Fibroblast of skin of abdomen (primary cell): ENCODE measurements around the gene CLDND2.

Experiments used
- DNase-seq: peaks from one replicate; pipeline ENCODE4 v3.0.0-alpha.2; 2013

CLDND2 gene

DNA sequence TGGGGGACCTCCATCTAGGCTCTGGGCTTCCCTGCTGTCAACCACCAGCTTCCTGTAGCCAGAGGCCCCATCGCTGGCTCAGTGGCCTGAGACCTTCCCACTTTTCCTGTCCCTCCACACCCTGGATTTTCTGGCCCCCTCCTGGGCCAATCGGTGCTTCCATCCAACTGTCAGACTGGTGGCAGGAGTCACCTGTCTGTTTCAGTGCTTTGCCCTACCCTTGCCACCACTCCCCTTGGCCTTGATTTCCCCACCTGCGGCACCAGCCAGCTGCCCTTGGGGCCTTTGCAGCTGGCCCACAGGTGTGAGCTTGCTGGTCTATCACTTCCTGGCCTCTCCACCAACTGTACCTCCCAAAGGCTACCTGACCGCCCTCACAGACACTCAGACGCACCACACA, 39.4 kb downstream of the CLDND2 start:
- no peak for DNase-seq

DNA sequence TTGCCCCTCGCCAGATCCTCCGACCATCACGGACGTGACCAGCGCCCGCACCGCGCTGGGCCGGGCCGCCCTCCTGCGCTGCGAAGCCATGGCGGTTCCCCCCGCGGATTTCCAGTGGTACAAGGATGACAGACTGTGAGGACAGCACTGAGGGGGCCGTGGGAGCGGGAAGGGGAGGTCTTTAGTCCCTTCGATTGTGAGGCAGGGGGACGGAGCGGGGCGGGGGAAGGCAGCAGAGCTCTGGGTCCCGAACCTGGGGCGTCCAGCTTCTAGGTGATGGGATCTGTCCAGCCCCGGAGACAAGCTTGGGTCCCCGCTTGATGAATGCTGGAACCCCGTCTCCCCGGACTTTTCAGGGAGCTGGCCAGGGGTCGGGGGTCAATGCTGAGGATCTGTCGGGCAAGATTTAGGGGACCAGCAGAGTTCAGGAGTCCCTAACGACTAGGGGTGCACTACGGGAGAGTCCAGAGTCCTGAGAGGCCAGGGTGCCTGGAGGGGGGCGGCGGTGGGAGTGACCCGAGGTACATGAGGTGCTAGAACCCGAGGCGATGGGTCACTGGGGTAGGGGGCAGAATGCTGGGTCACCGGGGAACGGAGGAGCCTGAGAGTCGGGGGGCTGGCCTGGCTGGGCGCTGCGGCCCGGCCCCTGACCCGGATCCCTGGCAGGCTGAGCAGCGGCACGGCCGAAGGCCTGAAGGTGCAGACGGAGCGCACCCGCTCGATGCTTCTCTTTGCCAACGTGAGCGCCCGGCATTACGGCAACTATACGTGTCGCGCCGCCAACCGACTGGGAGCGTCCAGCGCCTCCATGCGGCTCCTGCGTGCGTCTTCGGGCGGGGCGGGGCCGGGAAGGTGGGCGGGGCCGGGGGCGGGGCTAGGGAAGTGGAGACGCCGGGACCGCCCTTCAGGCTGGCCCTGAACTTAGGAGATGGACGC, 41.5 kb downstream of the CLDND2 start:
- DNase-seq, result peak; percentile 27

DNA sequence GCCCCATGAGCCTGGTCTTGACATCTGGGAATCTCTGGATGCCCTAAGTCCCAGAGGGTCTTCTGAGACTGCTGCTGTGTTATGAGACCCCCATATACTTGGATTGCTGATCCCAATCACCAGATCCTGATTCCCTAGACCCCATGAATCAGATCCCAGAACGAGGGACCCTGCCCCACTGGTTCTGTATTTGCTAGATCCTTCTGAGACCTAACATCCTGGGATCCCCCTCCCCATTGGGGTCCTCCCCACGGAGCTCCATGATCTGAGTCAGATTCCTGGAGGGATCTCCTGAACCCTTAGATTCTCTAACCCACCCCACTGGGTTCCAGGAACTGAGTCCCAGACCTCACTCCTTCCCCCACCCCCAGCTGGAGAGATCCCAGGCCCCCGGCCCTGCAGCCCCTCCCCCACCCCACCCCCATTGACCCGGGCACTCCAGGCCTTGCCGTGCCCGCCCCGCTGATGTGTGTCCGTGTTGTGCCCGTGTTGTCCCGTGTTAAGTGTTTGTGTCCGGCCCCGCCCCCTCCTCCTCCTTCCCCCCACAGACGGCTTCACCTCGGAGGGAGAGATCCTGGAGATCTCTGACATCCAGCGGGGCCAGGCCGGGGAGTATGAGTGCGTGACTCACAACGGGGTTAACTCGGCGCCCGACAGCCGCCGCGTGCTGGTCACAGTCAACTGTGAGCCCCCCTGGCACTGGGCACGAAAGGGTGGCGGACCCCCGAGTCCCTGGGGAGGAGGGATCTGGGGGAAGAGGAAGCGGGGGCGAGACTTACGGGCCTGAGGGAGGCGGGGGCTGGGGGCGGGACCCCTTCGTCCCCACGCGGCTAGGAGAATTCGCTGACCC, 42.4 kb downstream of the CLDND2 start:
- DNase-seq, result no peak

DNA sequence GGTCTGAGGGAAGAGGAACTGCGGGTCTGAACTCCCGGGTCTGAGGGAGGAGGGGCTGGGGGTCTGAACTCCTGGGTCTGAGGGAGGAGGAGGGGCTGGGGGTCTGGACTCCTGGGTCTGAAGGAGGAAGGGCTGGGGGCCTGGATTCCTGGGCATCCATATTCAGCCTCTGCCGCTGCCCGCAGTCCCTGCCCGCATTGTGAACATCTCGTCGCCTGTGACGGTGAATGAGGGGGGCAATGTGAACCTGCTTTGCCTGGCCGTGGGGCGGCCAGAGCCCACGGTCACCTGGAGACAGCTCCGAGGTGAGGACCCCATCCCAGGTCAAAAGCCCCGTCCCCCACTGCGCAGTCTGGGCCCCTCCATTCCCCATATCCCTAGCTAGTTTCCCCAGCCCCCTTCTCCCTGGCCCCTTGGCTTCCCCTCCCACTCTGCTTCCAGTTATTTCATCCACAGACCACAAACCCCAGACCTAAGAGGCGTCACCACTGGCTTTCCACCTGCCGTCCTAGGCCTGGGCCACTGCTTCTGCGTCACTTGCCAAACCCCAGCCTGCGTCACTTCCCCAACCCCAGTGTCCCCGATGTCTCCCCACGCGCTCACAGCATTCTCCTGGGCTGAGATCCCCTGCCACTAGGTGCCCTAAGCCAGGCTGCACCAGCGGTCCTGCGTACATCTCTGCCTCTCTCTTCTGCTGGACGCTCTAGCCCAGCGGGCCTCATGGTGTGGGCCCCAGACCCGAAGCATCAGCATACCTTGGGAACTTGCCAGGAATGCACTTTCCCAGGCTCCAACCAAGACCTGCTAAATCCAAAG, 43.4 kb downstream of the CLDND2 start:
- no peak for DNase-seq

DNA sequence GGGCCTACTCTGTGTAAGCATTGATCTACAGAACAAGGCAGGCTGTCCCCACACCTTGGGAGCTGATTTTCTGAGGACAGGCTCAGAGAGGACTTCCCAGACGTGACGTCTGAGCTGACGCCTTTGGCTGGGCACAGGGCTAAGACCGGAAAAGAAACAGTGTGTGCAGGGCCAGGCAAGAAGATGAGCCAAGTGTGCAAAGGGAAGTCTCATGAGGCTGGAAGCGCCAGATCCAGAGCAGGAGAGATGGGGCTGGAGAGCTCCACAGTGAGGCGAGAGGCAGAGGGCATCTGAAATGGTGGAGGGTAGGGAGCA, 44.7 kb downstream of the CLDND2 start:
- no peak for DNase-seq

DNA sequence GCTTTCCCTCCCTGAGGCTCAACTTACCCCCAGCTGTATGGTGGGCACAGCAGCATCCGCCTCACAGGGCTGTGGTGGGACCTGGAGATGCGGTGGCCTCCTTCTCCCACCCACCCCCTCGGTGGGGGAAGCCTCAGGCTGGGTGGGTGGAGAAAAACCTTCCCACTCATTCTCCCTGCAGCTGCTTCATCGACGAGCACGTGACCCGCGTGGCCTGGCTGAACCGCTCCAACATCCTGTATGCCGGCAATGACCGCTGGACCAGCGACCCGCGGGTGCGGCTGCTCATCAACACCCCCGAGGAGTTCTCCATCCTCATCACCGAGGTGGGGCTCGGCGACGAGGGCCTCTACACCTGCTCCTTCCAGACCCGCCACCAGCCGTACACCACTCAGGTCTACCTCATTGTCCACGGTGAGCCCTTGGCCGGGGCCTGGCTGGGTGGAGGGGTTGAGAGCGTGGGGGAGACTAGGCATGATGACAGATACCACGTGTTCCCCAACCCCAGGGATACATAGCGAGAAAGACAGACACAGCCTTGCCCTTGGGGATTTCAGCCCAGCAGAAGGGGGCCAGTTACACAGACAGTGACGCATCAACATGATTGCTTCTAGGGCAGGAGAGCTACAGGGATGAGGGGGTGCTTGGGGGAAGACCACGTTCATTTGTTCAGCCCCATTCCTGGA, 45.2 kb downstream of the CLDND2 start:
- no peak for DNase-seq

DNA sequence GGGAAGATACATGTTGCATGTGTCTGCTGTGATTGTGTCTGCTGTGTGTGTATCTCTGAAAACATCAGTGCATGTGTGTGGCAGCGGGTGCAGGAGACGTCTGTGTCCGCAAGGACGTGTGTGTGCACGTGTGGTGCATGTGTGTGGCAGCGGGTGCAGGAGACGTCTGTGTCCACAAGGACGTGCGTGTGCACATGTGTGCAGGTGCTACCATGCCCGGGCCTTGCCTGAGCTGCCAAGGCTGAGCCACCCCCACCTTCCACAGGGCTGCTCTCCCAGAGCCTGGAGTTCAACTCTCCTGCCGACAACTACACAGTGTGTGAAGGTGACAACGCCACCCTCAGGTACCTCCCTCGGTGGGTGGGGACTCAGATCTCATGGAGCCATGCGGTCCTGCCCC, 47.0 kb downstream of the CLDND2 start:
- no peak for DNase-seq

DNA sequence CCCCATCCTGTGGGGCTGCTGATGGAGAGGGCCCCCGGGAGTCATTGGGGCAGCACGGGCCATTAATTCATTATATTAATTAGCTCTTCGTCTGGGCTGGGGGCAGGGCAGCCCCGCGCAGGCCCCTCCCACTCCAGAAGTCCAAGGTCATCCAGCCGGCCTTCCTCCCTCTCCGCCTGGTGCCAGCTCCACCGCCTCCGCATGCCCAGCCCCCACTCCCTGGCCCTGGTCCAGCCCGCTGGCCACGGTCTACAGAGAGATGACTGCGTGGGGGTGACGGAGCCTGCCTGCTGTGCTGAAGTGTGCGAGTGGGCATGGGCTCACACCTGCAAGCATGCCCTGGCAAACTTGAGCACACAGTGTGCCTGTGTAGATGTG, 48.5 kb downstream of the CLDND2 start:
- DNase-seq, result no peak

DNA sequence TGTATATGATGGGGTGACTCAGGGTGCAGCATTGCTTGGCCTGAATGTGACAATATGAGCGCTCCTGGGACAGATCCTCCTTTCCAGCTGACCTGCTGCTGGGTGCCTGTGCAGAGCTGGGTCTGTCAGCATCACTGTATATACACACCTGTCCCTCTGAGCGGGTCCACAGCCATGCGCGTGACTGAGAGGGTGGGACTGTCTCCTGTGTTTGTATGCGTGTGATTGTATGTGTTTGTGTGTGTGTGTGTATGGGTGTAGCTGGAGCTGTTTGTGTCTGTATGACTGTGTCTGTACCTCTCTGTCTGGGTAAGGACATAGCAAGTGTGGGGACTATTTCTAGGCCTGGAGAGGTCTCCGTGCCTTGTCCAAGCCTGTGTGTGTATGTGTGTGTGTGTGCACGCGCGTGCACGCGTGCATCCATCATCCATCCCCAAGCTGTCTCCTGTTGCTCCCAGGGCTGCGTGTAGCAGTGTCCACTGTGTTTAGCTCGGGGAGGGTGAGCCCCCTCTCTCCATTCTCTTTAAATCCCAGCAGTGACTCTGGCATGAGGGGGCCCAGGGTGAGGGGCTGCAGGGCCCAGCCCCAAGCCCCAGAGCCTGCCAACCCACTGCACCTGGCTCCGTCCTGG, 49.0 kb downstream of the CLDND2 start:
- no peak for DNase-seq

DNA sequence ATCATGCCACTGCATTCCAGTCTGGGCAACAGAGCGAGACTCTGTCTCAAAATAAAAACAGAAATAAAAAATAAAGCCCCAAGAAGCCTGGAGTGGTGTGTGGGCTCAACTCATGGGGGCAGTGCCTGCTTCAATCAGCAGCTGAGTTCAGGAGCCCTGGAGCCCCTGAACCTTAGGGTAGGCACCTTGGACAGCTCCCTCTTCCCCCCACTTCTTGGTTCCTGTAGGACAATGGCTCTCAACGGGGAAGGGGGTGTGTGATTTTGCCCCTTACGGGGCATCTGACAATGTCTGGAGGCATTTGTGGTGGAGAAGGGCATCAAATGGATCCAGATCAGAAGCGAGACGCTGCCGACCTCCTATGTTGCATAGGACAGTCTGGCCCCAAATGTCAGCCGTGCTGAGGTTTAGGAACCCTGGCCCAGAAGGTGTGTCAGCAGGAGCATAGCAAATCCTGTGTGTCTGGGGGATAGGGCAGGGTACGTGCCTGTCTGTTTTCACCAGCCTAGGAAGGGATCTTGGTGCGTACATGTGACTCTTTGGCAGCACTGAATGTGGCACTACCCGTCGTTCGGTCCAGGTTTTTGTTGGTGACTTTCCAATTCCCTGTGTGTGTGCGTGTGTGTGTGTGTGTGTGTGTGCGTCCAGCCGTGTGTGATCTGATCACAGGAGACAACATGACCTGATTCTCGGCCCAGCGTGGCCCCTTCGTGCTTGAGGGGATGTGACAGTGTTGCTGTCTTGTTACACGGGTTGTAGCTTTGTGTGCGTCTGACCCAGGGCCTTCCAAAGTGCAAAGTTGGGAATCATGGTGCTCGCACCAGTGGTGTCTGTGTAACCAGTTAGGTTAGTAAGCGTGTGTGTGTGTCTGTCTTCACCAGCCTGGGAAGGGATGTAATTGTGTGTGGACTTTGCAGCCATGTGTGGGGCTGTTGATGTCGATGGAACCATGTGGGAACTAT, 49.8 kb downstream of the CLDND2 start:
- no peak for DNase-seq

DNA sequence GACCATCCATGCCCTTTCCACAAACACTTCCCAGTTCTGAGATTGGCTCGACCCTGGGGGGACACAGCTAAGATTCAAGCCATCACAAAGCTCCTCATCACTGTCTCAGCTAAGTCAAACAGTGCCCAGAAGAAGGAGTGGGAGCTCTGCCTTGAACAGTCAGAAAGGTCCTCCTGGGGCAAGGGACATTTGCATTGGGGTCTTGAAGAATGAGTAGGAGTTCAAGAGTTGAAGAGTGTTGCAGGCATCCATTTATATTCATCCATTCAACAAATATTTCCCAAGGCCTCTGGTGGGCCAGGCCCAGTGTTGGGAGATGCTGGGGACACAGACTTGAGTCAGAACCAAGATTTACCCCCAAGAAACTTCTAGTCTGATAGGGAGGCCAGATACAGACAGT, 50.8 kb downstream of the CLDND2 start:
- no peak for DNase-seq

DNA sequence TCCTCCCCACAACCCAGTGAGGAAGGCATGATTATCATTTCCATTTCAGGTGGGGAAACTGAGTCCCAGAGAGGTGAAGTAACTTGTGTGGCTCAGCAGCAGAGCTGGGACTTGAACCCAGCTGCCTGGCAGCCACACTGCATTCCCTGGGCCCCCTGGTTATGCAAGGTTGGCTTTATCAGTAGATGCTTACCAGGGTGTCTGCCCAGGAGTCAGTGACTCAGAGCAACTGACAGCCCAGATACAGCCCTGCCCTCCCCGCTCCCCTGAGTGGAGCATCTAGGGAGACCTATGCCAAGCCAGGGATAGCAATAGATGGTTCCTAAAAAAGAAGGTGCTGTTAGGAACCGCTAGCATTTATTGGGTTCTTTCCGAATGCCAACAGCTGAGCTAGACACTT, 51.4 kb downstream of the CLDND2 start:
- DNase-seq, result no peak
